IMR-90 (cell line): Measurements from ENCODE around the gene SARNP. TPM values are rescaled to one million over a fixed set of nuclear protein-coding genes. Genes with fewer than 3 reads are reported as not detected.
A peak's percentile ranks its signal among the peaks of the same experiment; 100 is the strongest.

Experiments used
- ATAC-seq: fragments of 200-7000 bp; cut with Tn5 transposase; 2 replicates; pipeline ENCODE4 v1.9.1; 2020; ENCODE audit warnings: low read depth, mild to moderate bottlenecking, moderate library complexity
- BruUV-seq: library from RNA; stranded (reverse); fragments of 400-500 nt; replicated peaks from 2 replicates; lab custom pipeline; 2021; lab: Mats Ljungman, UMichigan
- CTCF ChIA-PET: fragments of 300-600 bp; formaldehyde crosslinking; extraction: SDS; loops from one replicate; lab custom pipeline; 2021; ENCODE audit warnings: antibody characterized with exemption; lab: Yijun Ruan, JAX
- POLR2A ChIA-PET: fragments of 300-600 bp; sonication (Branson Sonifier 250); formaldehyde crosslinking; loops from one replicate; lab custom pipeline; 2022; ENCODE audit warnings: antibody characterized with exemption; ENCODE audit not compliant: unreplicated experiment; lab: Charles Lee
- DNase-seq: peaks from one replicate; pipeline ENCODE4 v3.0.0; 2013
- H2AFZ ChIP-seq: replicated peaks from 2 replicates; pipeline ENCODE3; 2013; ENCODE audit warnings: low read length, mild to moderate bottlenecking; ENCODE audit not compliant: poor library complexity
- H2AK5ac ChIP-seq: 2 replicates; pipeline ENCODE4 v1.6.1; 2013; ENCODE audit warnings: low read depth, low read length, inconsistent platforms
- H2AK9ac ChIP-seq: replicated peaks from 2 replicates; pipeline ENCODE3; 2013; ENCODE audit warnings: mild to moderate bottlenecking, low read depth, low read length, moderate library complexity; ENCODE audit not compliant: poor library complexity
- H2BK120ac ChIP-seq: 2 replicates; pipeline ENCODE4 v1.6.1; 2013; ENCODE audit warnings: low read depth, low read length, inconsistent platforms
- H2BK15ac ChIP-seq: 3 replicates; pipeline ENCODE4 v1.6.1; 2013; ENCODE audit warnings: low read depth, low read length, inconsistent platforms
- H2BK20ac ChIP-seq: 2 replicates; pipeline ENCODE4 v1.6.1; 2013; ENCODE audit warnings: low read depth, mild to moderate bottlenecking, inconsistent platforms, low read length, moderate library complexity
- H2BK5ac ChIP-seq: 2 replicates; pipeline ENCODE4 v1.6.1; 2013; ENCODE audit warnings: mild to moderate bottlenecking, low read depth, low read length, inconsistent platforms; ENCODE audit not compliant: poor library complexity, severe bottlenecking
- H3K14ac ChIP-seq: replicated peaks from 2 replicates; pipeline ENCODE4 v1.6.1; 2013; ENCODE audit warnings: low read depth, low read length, inconsistent platforms
- H3K18ac ChIP-seq: 2 replicates; pipeline ENCODE4 v1.6.1; 2013; ENCODE audit warnings: low read depth, low read length, control low read depth
- H3K23ac ChIP-seq: 2 replicates; pipeline ENCODE4 v1.6.1; 2013; ENCODE audit warnings: low read depth, low read length, inconsistent platforms
- H3K27ac ChIP-seq: 2 replicates; pipeline ENCODE4 v1.5.1; 2013; ENCODE audit warnings: mild to moderate bottlenecking, control low read depth, low read length; ENCODE audit not compliant: insufficient read depth
- H3K27me3 ChIP-seq: 2 replicates; pipeline ENCODE4 v1.6.1; 2013; ENCODE audit warnings: low read length; ENCODE audit not compliant: control insufficient read depth, insufficient read depth
- H3K36me3 ChIP-seq: 2 replicates; pipeline ENCODE4 v1.6.1; 2013; ENCODE audit warnings: low read length, mixed read lengths; ENCODE audit not compliant: control insufficient read depth, insufficient read depth
- H3K4ac ChIP-seq: 2 replicates; pipeline ENCODE4 v1.6.1; 2013; ENCODE audit warnings: low read depth, low read length, inconsistent platforms
- H3K4me1 ChIP-seq: 2 replicates; pipeline ENCODE4 v1.6.1; 2013; ENCODE audit warnings: low read length, mixed read lengths; ENCODE audit not compliant: control insufficient read depth, insufficient read depth
- H3K4me2 ChIP-seq: 2 replicates; pipeline ENCODE4 v1.6.1; 2013; ENCODE audit warnings: low read depth, mild to moderate bottlenecking, control low read depth, low read length, moderate library complexity
- H3K4me3 ChIP-seq: 2 replicates; pipeline ENCODE4 v1.5.1; 2013; ENCODE audit warnings: low read depth, mild to moderate bottlenecking, control low read depth, low read length, moderate library complexity; ENCODE audit not compliant: insufficient read depth
- H3K56ac ChIP-seq: 2 replicates; pipeline ENCODE4 v1.6.1; 2013; ENCODE audit warnings: low read length, inconsistent platforms; ENCODE audit not compliant: insufficient read depth; ENCODE audit errors: extremely low read depth
- H3K79me1 ChIP-seq, 2 experiments: 2 replicates each; pipeline ENCODE4 v1.6.1; 2013; ENCODE audit warnings: low read length in 2 of 2, inconsistent platforms in 1 of 2, low read depth in 1 of 2
- H3K9ac ChIP-seq: 2 replicates; pipeline ENCODE4 v1.6.1; 2013; ENCODE audit warnings: low read depth, low read length, control low read depth
- H3K9me1 ChIP-seq: 2 replicates; pipeline ENCODE4 v1.6.1; 2013; ENCODE audit warnings: low read length, inconsistent platforms; ENCODE audit not compliant: insufficient read depth
- H3K9me3 ChIP-seq: 2 replicates; pipeline ENCODE4 v1.6.1; 2013; ENCODE audit warnings: low read length; ENCODE audit not compliant: control insufficient read depth, insufficient read depth
- H4K20me1 ChIP-seq: 2 replicates; pipeline ENCODE4 v1.6.1; 2013; ENCODE audit warnings: low read length, inconsistent platforms; ENCODE audit not compliant: insufficient read depth
- H4K5ac ChIP-seq: 2 replicates; pipeline ENCODE4 v1.6.1; 2013; ENCODE audit warnings: mild to moderate bottlenecking, low read depth, low read length, control low read depth
- H4K8ac ChIP-seq, 2 experiments: 2 replicates each; pipeline ENCODE4 v1.6.1; 2013; ENCODE audit warnings: low read depth in 2 of 2, low read length in 2 of 2, control low read depth in 1 of 2, inconsistent platforms in 1 of 2
- H4K91ac ChIP-seq: 2 replicates; pipeline ENCODE4 v1.6.1; 2013; ENCODE audit warnings: low read depth, low read length, inconsistent platforms; ENCODE audit not compliant: insufficient read depth
- BHLHE40 ChIP-seq: fragments of 150-350 bp; IDR thresholded peaks from 2 replicates; pipeline ENCODE4 v1.6.1; 2016; ENCODE audit warnings: mild to moderate bottlenecking, low read depth, low read length
- CEBPB ChIP-seq: IDR thresholded peaks from 2 replicates; pipeline ENCODE4 v1.6.1; 2012; ENCODE audit warnings: low read depth, low read length, improper control_type of control experiment
- CHD1 ChIP-seq: IDR thresholded peaks from 2 replicates; pipeline ENCODE4 v1.6.1; 2012; ENCODE audit warnings: low read depth, low read length, improper control_type of control experiment
- ELK1 ChIP-seq: fragments of 150-350 bp; IDR thresholded peaks from 2 replicates; pipeline ENCODE4 v1.6.1; 2016; ENCODE audit warnings: low read depth, mild to moderate bottlenecking, low read length, moderate library complexity, borderline replicate concordance
- FOS ChIP-seq: fragments of 150-350 bp; IDR thresholded peaks from 2 replicates; pipeline ENCODE4 v1.6.1; 2016; ENCODE audit warnings: low read depth, low read length
- MAFK ChIP-seq: IDR thresholded peaks from 2 replicates; pipeline ENCODE4 v1.6.1; 2012; ENCODE audit warnings: low read depth, low read length, improper control_type of control experiment
- MAZ ChIP-seq: IDR thresholded peaks from 2 replicates; pipeline ENCODE4 v1.6.1; 2012; ENCODE audit warnings: low read depth, mild to moderate bottlenecking, low read length, improper control_type of control experiment, moderate library complexity, borderline replicate concordance
- MXI1 ChIP-seq: IDR thresholded peaks from 2 replicates; pipeline ENCODE4 v1.6.1; 2012; ENCODE audit warnings: low read depth, mild to moderate bottlenecking, low read length, moderate library complexity, borderline replicate concordance
- NFE2L2 ChIP-seq: fragments of 150-350 bp; IDR thresholded peaks from 2 replicates; pipeline ENCODE4 v1.6.1; 2016; ENCODE audit warnings: low read depth, mild to moderate bottlenecking, low read length
- RCOR1 ChIP-seq: IDR thresholded peaks from 2 replicates; pipeline ENCODE4 v1.6.1; 2012; ENCODE audit warnings: mild to moderate bottlenecking, low read length, improper control_type of control experiment; ENCODE audit not compliant: insufficient replicate concordance
- RFX5 ChIP-seq: IDR thresholded peaks from 2 replicates; pipeline ENCODE4 v1.8.0; 2012; ENCODE audit warnings: low read depth, mild to moderate bottlenecking, low read length, moderate library complexity
- SMC3 ChIP-seq: fragments of 150-350 bp; IDR thresholded peaks from 2 replicates; pipeline ENCODE4 v1.6.1; 2016; ENCODE audit warnings: low read depth, mild to moderate bottlenecking, antibody characterized with exemption, low read length, moderate library complexity
- USF2 ChIP-seq: fragments of 150-350 bp; IDR thresholded peaks from 2 replicates; pipeline ENCODE4 v1.6.1; 2017; ENCODE audit warnings: mild to moderate bottlenecking, antibody characterized with exemption, low read length, low read depth
- WGBS, 2 experiments: methylation state at CpG; one replicate each; pipeline versions ENCODE4 v1.1.5 to v1.1.7; 2013; ENCODE audit warnings: missing lambda C conversion rate in 2 of 2; ENCODE audit not compliant: insufficient read length in 1 of 2; ENCODE audit errors: extremely low coverage in 2 of 2; 5-methylcytosine and 5-hydroxymethylcytosine counted together
- dilution Hi-C: fragments of 300-500 bp; cut with HindIII; formaldehyde crosslinking; loops from one replicate; pipeline ENCODE4 v1.14.3; 2018; ENCODE audit warnings: low sequenced_read_pairs; ENCODE audit not compliant: unreplicated experiment
- in situ Hi-C: fragments of 300-500 bp; cut with MboI; formaldehyde crosslinking; loops from 3 replicates; pipeline ENCODE4 v1.14.3; 2019; ENCODE audit warnings: low sequenced_read_pairs, inconsistent platforms, mixed read lengths
- intact Hi-C: fragments of 100-400 bp; cut with micrococcal nuclease; formaldehyde crosslinking; loops from 2 replicates; pipeline ENCODE4 v1.10.0; 2022
- polyA plus RNA-seq, 3 experiments: library from polyadenylated mRNA; depleted of rRNA; stranded (reverse); fragments of >200 nt; gene quantifications; 2 replicates each; pipeline ENCODE4 v1.2.3, GENCODE V29; 2012; ENCODE audit warnings: low replicate concordance in 1 of 3
- total RNA-seq: library from RNA; depleted of rRNA; stranded (reverse); fragments of >200 nt; gene quantifications from 2 replicates; pipeline ENCODE4 v1.2.3, GENCODE V29; 2012

Gene SARNP
- total and polyA plus RNA-seq, 2 of the 4 experiments (the other 2 are of a cell fraction) = 46.8 to 103 TPM

GRCh38 chr12:55830601-55831446 lies 13.3 kb upstream of the SARNP start:
- Histone ChIP-seq H4K5ac (peak overlapping the region; percentile 48), H3K79me1 (peaks cover 24 to 62% of the 10 kb centered on the region in 2 experiments), H3K14ac (peak overlapping the region; percentile 66), H2BK120ac (peak overlapping the region; percentile 81), H2AK9ac (peak overlapping the region; percentile 95), H3K18ac (peak overlapping the region; percentile 11; the same call in 1 of the 2 replicates), H3K27ac (peak overlapping the region; percentile 66), H2BK15ac (peak overlapping the region; percentile 15; the same call in 1 of the 3 replicates), H4K8ac (peak overlapping the region; percentile 70 to 96), H3K9me1 (peaks cover 13% of the 10 kb centered on the region; the same call in 1 of the 2 replicates), H4K91ac (peak overlapping the region; percentile 53), H2AFZ (peak overlapping the region; percentile 90), H3K36me3 (peaks cover 14% of the 10 kb centered on the region), H3K56ac (peak overlapping the region; percentile 73; the same call in 1 of the 2 replicates), H3K23ac (peak overlapping the region; percentile 51; the same call in 1 of the 2 replicates), H2BK5ac (peak overlapping the region; percentile 41), H4K20me1 (no peaks in the 10 kb centered on the region), H2BK20ac (peak overlapping the region; percentile 6; the same call in 1 of the 2 replicates), H3K4me2 (peak overlapping the region; percentile 82), H3K9ac (peak overlapping the region; percentile 82), H3K4me1 (peaks cover 14% of the 10 kb centered on the region; the same call in 1 of the 2 replicates), H3K4ac (peak overlapping the region; percentile 66), H3K4me3 (peak overlapping the region; percentile 78), H3K27me3 (no peaks in the 10 kb centered on the region), H2AK5ac (peak overlapping the region; percentile 89), H3K9me3 (no peaks in the 10 kb centered on the region)
- ChIA-PET CTCF (interaction anchor here (0.9 to 1.6 kb wide), 3 partner anchors 96 to 100 kb away, joined by 3 read pairs; partner anchors contain the start of gene DGKA), POLR2A (interaction anchor here (0.6 to 2.9 kb wide), 4 partner anchors 13 to 155 kb away, joined by 3 to 19 read pairs (median 4); partner anchors contain the start of genes ORMDL2, PYM1 and SARNP)
- no CpG with 5 or more reads among the region's 23 CpGs for WGBS, 2 experiments
- BruUV-seq = no TSS peak
- ATAC-seq (peak; percentile 33), DNase-seq (peak; percentile 56)
- in situ Hi-C loops = no loop called here
- intact Hi-C loops = no loop called here
- dilution Hi-C loops = no loop called here
- TF ChIP-seq SMC3 (no peak), RFX5 (no peak), MAZ (peak; percentile 74; the same call in 1 of the 2 replicates), USF2 (no peak), MAFK (no peak), ELK1 (no peak), CEBPB (no peak), CHD1 (peak; percentile 89; the same call in 1 of the 2 replicates), MXI1 (peak; percentile 63), BHLHE40 (peak; percentile 93), FOS (0 out of 2 replicates have a peak, but pooled peaks have one; percentile 11), RCOR1 (no peak), NFE2L2 (no peak)
